WERI-Rb-1 (cell line): ENCODE measurements around the gene KRTAP4-5.
"Not testable (repeated sequence)": the region's sequence is repeated elsewhere in the genome, so short reads cannot be mapped to it uniquely, and the experiment has no call there.

Source experiments
- DNase-seq: peaks from one replicate; pipeline ENCODE4 v3.0.0-alpha.2; 2020
- H3K27ac ChIP-seq: fragments of 250-450 bp; sonication (Bioruptor Pico); 2 replicates; pipeline ENCODE4 v1.5.1; 2020; ENCODE audit warnings: mild to moderate bottlenecking, moderate library complexity
- H3K27me3 ChIP-seq: fragments of 250-450 bp; sonication (Bioruptor Pico); 2 replicates; pipeline ENCODE4 v1.5.1; 2021; ENCODE audit warnings: mild to moderate bottlenecking, low read depth, moderate library complexity; ENCODE audit not compliant: insufficient read depth, severe bottlenecking
- H3K36me3 ChIP-seq: fragments of 250-450 bp; sonication (Bioruptor Pico); 2 replicates; pipeline ENCODE4 v1.5.1; 2020; ENCODE audit warnings: mild to moderate bottlenecking, moderate library complexity
- H3K4me3 ChIP-seq: 2 replicates; pipeline ENCODE4 v1.5.1; 2011; ENCODE audit warnings: low read depth, mild to moderate bottlenecking, control low read depth, low read length
- H3K9me3 ChIP-seq: fragments of 250-450 bp; sonication (Bioruptor Pico); 2 replicates; pipeline ENCODE4 v1.5.1; 2021; ENCODE audit warnings: mild to moderate bottlenecking, moderate library complexity; ENCODE audit not compliant: severe bottlenecking
- CTCF ChIP-seq: IDR thresholded peaks from 2 replicates; pipeline ENCODE4 v1.5.1; 2011; ENCODE audit warnings: low read depth, mild to moderate bottlenecking, control low read depth, inconsistent platforms, low read length

Gene KRTAP4-5

DNA sequence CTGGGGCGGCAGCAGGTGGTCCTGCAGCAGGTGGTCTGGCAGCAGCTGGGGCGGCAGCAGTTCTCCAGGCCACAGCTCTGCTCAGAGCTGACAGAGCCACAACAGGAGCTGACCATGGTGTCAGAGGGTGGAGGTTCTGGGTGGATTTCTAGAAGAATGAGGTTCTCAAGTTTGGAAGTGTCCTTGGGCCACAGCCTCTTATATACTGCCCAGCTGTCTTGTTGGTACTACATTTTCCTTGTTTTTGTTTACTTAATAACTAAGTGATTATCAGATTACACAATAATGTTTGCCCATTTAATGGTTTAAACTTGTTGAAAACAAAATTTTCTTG is at the start of gene KRTAP4-5:
TSS of gene KRTAP4-5 (minus strand) at position 174 of the 334 bp plus-strand sequence. CDS start at position 116, 58 bp downstream.
- H3K36me3 ChIP-seq, result no peaks in the 10 kb centered on the region
- no peak within 1 kb of the TSS for H3K27ac ChIP-seq
- peaks cover 90% of the 10 kb centered on the region for H3K27me3 ChIP-seq
- DNase-seq, result no peak
- TF ChIP-seq CTCF, result no peak
- no peaks in the 10 kb centered on the region for H3K9me3 ChIP-seq
- no peak within 1 kb of the TSS for H3K4me3 ChIP-seq

GRCh38 chr17:41196068-41196467 is 46.4 kb upstream of the KRTAP4-5 start:
- TF ChIP-seq CTCF, result no peak
- H3K9me3 ChIP-seq, result peaks cover 15% of the 10 kb centered on the region
- H3K4me3 ChIP-seq, result no peak overlapping the region
- DNase-seq, result no peak
- no peak overlapping the region for H3K27ac ChIP-seq
- peaks cover 66% of the 10 kb centered on the region for H3K27me3 ChIP-seq
- no peaks in the 10 kb centered on the region for H3K36me3 ChIP-seq

- peaks cover 78% of the 10 kb centered on the region for H3K27me3 ChIP-seq
- H3K4me3 ChIP-seq, result no peak overlapping the region
- DNase-seq, result no peak
- H3K27ac ChIP-seq, result no peak overlapping the region
- no peak for TF ChIP-seq CTCF
- peaks cover 6% of the 10 kb centered on the region for H3K9me3 ChIP-seq
- no peaks in the 10 kb centered on the region for H3K36me3 ChIP-seq
These were observed 40.7 kb upstream of the KRTAP4-5 start for GRCh38 chr17:41190328-41190727.

DNA sequence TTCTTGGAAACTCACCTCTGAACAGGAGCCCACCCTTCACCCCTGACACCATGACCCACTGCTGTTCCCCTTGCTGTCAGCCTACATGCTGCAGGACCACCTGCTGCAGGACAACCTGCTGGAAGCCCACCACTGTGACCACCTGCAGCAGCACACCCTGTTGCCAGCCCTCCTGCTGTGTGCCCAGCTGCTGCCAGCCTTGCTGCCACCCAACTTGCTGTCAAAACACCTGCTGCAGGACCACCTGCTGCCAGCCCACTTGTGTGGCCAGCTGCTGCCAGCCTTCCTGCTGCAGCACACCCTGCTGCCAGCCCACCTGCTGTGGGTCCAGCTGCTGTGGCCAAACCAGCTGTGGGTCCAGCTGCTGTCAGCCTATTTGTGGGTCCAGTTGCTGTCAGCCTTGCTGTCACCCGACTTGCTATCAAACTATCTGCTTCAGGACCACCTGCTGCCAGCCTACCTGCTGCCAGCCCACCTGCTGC is 40.3 kb upstream of the KRTAP4-5 start, which contains the start of gene KRTAP9-1:
TSS of gene KRTAP9-1 (plus strand) at position 51 of the 482 bp plus-strand sequence. CDS start at position 51, 0 bp downstream.
- H3K27me3 ChIP-seq, result peaks cover 77% of the 10 kb centered on the region
- H3K36me3 ChIP-seq, H3K9me3 ChIP-seq, H3K27ac ChIP-seq, H3K4me3 ChIP-seq, DNase-seq: not testable (repeated sequence)

DNA sequence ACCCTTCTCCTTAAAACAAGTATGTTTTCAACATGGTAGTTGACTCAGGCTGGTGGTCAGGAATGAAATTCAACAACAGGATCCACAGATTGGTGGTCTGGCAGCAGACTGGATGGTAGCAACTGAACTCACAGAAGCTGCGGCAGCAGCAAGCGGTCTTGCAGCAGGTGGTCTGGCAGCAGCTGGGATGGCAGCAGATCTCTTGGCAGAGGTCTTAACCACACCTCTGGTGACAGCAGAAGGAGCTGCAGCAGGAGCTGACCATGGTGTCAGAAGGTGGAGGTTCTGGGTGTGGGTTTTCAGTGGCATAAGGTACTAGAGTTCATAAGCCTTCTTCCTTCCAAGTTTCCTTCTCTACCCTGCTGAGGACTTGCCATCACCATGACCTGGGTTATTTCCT is 37.2 kb upstream of the KRTAP4-5 start:
- no peak for DNase-seq
- TF ChIP-seq CTCF, result no peak
- Histone ChIP-seq H3K27me3 (peaks cover 88% of the 10 kb centered on the region), H3K4me3 (no peak overlapping the region), H3K36me3 (no peaks in the 10 kb centered on the region), H3K9me3 (no peaks in the 10 kb centered on the region), H3K27ac (no peak overlapping the region)

DNA sequence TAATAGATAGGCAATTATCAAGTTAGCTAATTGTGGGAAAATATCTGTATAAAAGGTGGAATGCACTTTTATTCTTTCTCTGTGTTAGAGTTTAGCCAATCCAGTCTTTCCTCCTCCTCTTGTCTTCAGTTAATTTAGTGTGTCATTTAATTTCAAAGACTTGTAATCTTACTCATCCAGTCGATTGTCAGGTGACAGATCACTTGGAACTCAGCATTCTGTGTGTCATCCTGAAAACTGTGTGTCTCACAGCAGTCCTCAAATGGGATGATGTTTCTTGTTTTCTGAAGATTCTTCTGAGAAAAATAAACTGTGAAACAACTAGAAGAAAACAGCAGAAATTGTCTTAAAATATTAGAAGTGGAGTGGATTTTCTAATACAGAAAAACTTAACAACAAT is 35.4 kb upstream of the KRTAP4-5 start:
- H3K4me3 ChIP-seq, result no peak overlapping the region
- no peak overlapping the region for H3K27ac ChIP-seq
- no peaks in the 10 kb centered on the region for H3K36me3 ChIP-seq
- no peak for TF ChIP-seq CTCF
- no peaks in the 10 kb centered on the region for H3K9me3 ChIP-seq
- no peak for DNase-seq
- H3K27me3 ChIP-seq, result peaks cover 88% of the 10 kb centered on the region
